Iris pigment epithelial cell (primary cell): Measurements from ENCODE around the gene ADSS1.
"Not testable (repeated sequence)": the region's sequence is repeated elsewhere in the genome, so short reads cannot be mapped to it uniquely, and the experiment has no call there.

Experiments used
- DNase-seq: peaks from one replicate; pipeline ENCODE4 v3.0.0-alpha.2; 2011; ENCODE audit warnings: low read depth

The ADSS1 gene

GRCh38 chr14:104734601-104734990, 10.6 kb downstream of the ADSS1 start:
- no peak for DNase-seq

GRCh38 chr14:104734991-104735779, 11.2 kb downstream of the ADSS1 start:
- DNase-seq = no peak

GRCh38 chr14:104735830-104736642, 12.0 kb downstream of the ADSS1 start:
- DNase-seq = peak; percentile 79

- no peak for DNase-seq
Measured at GRCh38 chr14:104738375-104739019, 14.5 kb downstream of the ADSS1 start.

- DNase-seq = no peak
Measured at GRCh38 chr14:104739026-104739425, 15.0 kb downstream of the ADSS1 start.

- DNase-seq = no peak
Measured at GRCh38 chr14:104739546-104740516, 15.8 kb downstream of the ADSS1 start.

GRCh38 chr14:104741108-104741802, 17.2 kb downstream of the ADSS1 start:
- no peak for DNase-seq

- no peak for DNase-seq
Measured at GRCh38 chr14:104741803-104742251, 17.8 kb downstream of the ADSS1 start.

GRCh38 chr14:104742586-104743455, 18.8 kb downstream of the ADSS1 start:
- DNase-seq = no peak

GRCh38 chr14:104743461-104744380, 19.7 kb downstream of the ADSS1 start:
- no peak for DNase-seq

GRCh38 chr14:104744484-104744883, 20.5 kb downstream of the ADSS1 start:
- DNase-seq = no peak

- no peak for DNase-seq
Measured at GRCh38 chr14:104745431-104745830, 21.4 kb downstream of the ADSS1 start.

GRCh38 chr14:104746071-104746545, 22.1 kb downstream of the ADSS1 start:
- DNase-seq = no peak

GRCh38 chr14:104746934-104747481, 23.0 kb downstream of the ADSS1 start:
- no peak for DNase-seq

- no peak for DNase-seq
Measured at GRCh38 chr14:104747876-104748275, 23.8 kb downstream of the ADSS1 start.

GRCh38 chr14:104749111-104749649, 25.2 kb downstream of the ADSS1 start:
- DNase-seq = peak; percentile 15

- no peak for DNase-seq
Measured at GRCh38 chr14:104750056-104750752, 26.2 kb downstream of the ADSS1 start.

GRCh38 chr14:104750753-104751057, 26.7 kb downstream of the ADSS1 start:
- DNase-seq = not testable (repeated sequence)
